GM12878 (cell line): ENCODE results near the gene CEP128. TPM values are rescaled to one million over a fixed set of nuclear protein-coding genes. Genes with fewer than 3 reads are reported as not detected.

ENCODE experiments used
- ATAC-seq: fragments of 200-7000 bp; cut with Tn5 transposase; 3 replicates; pipeline ENCODE4 v1.9.1; 2020; ENCODE audit warnings: mild to moderate bottlenecking, moderate library complexity
- BruUV-seq: library from RNA; stranded (reverse); fragments of 400-500 nt; replicated peaks from 2 replicates; lab custom pipeline; 2021; lab: Mats Ljungman, UMichigan
- CTCF ChIA-PET: fragments of 300-600 bp; sonication (Branson Sonifier 250); formaldehyde crosslinking; extraction: SDS; loops from one replicate; lab custom pipeline; 2021; ENCODE audit warnings: inconsistent platforms; lab: Yijun Ruan, JAX
- POLR2A ChIA-PET: fragments of 350-600 bp; formaldehyde crosslinking; extraction: SDS; loops from one replicate; lab custom pipeline; 2021; ENCODE audit warnings: inconsistent platforms; lab: Charles Lee
- RAD21 ChIA-PET: fragments of 300-600 bp; sonication (Branson Sonifier 250); formaldehyde crosslinking; loops from one replicate; lab custom pipeline; 2023; ENCODE audit warnings: antibody characterized with exemption; ENCODE audit not compliant: unreplicated experiment; lab: Charles Lee
- SMC1A ChIA-PET: fragments of 300-600 bp; sonication (Branson Sonifier 250); formaldehyde crosslinking; loops from one replicate; lab custom pipeline; 2023; ENCODE audit not compliant: unreplicated experiment, uncharacterized antibody; lab: Charles Lee
- DNase-seq: peaks from one replicate; pipeline ENCODE4 v3.0.0-alpha.2; 2011; ENCODE audit warnings: low read depth, low spot score
- FAIRE-seq: peaks from 3 replicates; lab custom pipeline; 2011; peaks lifted over from hg19 to GRCh38; lab: Jason Lieb, UNC
- H2AFZ ChIP-seq: 2 replicates; pipeline ENCODE4 v1.6.0; 2011; ENCODE audit warnings: low read depth, low read length, control low read depth; ENCODE audit not compliant: control insufficient read depth
- H3K27ac ChIP-seq: 2 replicates; pipeline ENCODE4 v1.5.1; 2011; ENCODE audit warnings: control low read depth; ENCODE audit not compliant: control insufficient read depth, insufficient read depth
- H3K27me3 ChIP-seq, 2 experiments: replicated peaks in 1 of 2; 2 replicates each; pipeline versions ENCODE4 v1.6.0 to v1.6.1; 2011; ENCODE audit warnings: low read length in 1 of 2; ENCODE audit not compliant: control insufficient read depth in 2 of 2, insufficient read depth in 2 of 2
- H3K36me3 ChIP-seq, 2 experiments: 2 replicates each; pipeline ENCODE4 v1.5.1; 2011; ENCODE audit warnings: low read length in 1 of 2; ENCODE audit not compliant: control insufficient read depth in 2 of 2, insufficient read depth in 2 of 2
- H3K4me1 ChIP-seq: 2 replicates; pipeline ENCODE4 v1.6.1; 2011; ENCODE audit warnings: mild to moderate bottlenecking, low read length, moderate library complexity, mixed read lengths; ENCODE audit not compliant: control insufficient read depth, insufficient read depth
- H3K4me2 ChIP-seq: 2 replicates; pipeline ENCODE4 v1.6.0; 2011; ENCODE audit warnings: control low read depth; ENCODE audit not compliant: control insufficient read depth, insufficient read depth
- H3K4me3 ChIP-seq: fragments of 200-600 bp; sonication (generic); 2 replicates; pipeline ENCODE4 v1.5.1; 2016
- H3K79me2 ChIP-seq: 2 replicates; pipeline ENCODE4 v1.6.0; 2011; ENCODE audit warnings: low read length; ENCODE audit not compliant: control insufficient read depth, insufficient read depth
- H3K9ac ChIP-seq: 2 replicates; pipeline ENCODE4 v1.8.0; 2011; ENCODE audit warnings: low read length, control low read depth, mixed read lengths; ENCODE audit not compliant: control insufficient read depth, insufficient read depth
- H3K9me3 ChIP-seq: replicated peaks from 3 replicates; pipeline ENCODE4 v1.5.1; 2011; ENCODE audit warnings: mild to moderate bottlenecking, low read length; ENCODE audit not compliant: control insufficient read depth, insufficient read depth
- H4K20me1 ChIP-seq: 2 replicates; pipeline ENCODE4 v1.6.0; 2011; ENCODE audit not compliant: control insufficient read depth, insufficient read depth
- CEBPB ChIP-seq, 2 experiments: fragments of 150-350 bp in 1 of 2; IDR thresholded peaks; 2 replicates each; pipeline ENCODE4 v1.6.1; 2012 to 2014; ENCODE audit warnings: low read depth in 2 of 2, low read length in 2 of 2, borderline replicate concordance in 1 of 2, inconsistent platforms in 1 of 2
- CREB1 ChIP-seq: IDR thresholded peaks from 2 replicates; pipeline ENCODE4 v1.6.1; 2012; ENCODE audit warnings: low read depth, mild to moderate bottlenecking, inconsistent platforms
- CREM ChIP-seq: IDR thresholded peaks from 2 replicates; pipeline ENCODE4 v1.6.1; 2014; ENCODE audit warnings: antibody characterized with exemption, low read depth
- DPF2 ChIP-seq: fragments of 450-650 bp; IDR thresholded peaks from 2 replicates; pipeline ENCODE4 v1.6.1; 2017; ENCODE audit warnings: mild to moderate bottlenecking
- IKZF2 ChIP-seq, 2 experiments: fragments of 450-650 bp; IDR thresholded peaks; 2 replicates each; pipeline ENCODE4 v1.6.1; 2017; ENCODE audit warnings: mild to moderate bottlenecking in 2 of 2, moderate library complexity in 2 of 2
- IRF4 ChIP-seq: IDR thresholded peaks from 2 replicates; pipeline ENCODE4 v1.6.1; 2011; ENCODE audit warnings: low read depth, low read length
- JUNB ChIP-seq: IDR thresholded peaks from 2 replicates; pipeline ENCODE4 v1.6.1; 2016; ENCODE audit warnings: antibody characterized with exemption, mild to moderate bottlenecking
- MEF2A ChIP-seq: IDR thresholded peaks from 2 replicates; pipeline ENCODE4 v1.6.1; 2011; ENCODE audit warnings: low read depth, mild to moderate bottlenecking, low read length, moderate library complexity; ENCODE audit not compliant: insufficient read depth
- MEF2B ChIP-seq: fragments of 450-650 bp; IDR thresholded peaks from 2 replicates; pipeline ENCODE4 v1.6.1; 2018; ENCODE audit warnings: mild to moderate bottlenecking, moderate library complexity; ENCODE audit not compliant: partially characterized antibody, poor library complexity, severe bottlenecking
- MTA2 ChIP-seq: fragments of 450-650 bp; IDR thresholded peaks from 2 replicates; pipeline ENCODE4 v1.6.1; 2016; ENCODE audit warnings: low read depth, mild to moderate bottlenecking, moderate library complexity
- NBN ChIP-seq: fragments of 450-650 bp; IDR thresholded peaks from 2 replicates; pipeline ENCODE4 v1.6.1; 2016
- NFIC ChIP-seq: IDR thresholded peaks from 2 replicates; pipeline ENCODE4 v1.6.1; 2012; ENCODE audit warnings: low read depth, mild to moderate bottlenecking, inconsistent platforms, low read length, moderate library complexity
- PAX5 ChIP-seq: IDR thresholded peaks from 2 replicates; pipeline ENCODE4 v1.6.1; 2011; ENCODE audit warnings: low read depth, low read length, borderline replicate concordance
- PML ChIP-seq: IDR thresholded peaks from 2 replicates; pipeline ENCODE4 v1.6.1; 2012; ENCODE audit warnings: low read length, inconsistent platforms
- SREBF1 ChIP-seq: IDR thresholded peaks from 2 replicates; pipeline ENCODE4 v1.6.1; 2012; ENCODE audit warnings: mild to moderate bottlenecking, low read length
- ZNF24 ChIP-seq: fragments of 450-650 bp; IDR thresholded peaks from 2 replicates; pipeline ENCODE4 v1.6.1; 2017; ENCODE audit warnings: antibody characterized with exemption, mild to moderate bottlenecking
- ZNF274 ChIP-seq: IDR thresholded peaks from one replicate; pipeline ENCODE4 v1.8.0; 2011; ENCODE audit not compliant: insufficient read length, insufficient read depth
- WGBS: methylation state at CpG from one replicate; pipeline ENCODE4 v1.1.6; 2016; ENCODE audit warnings: low lambda C conversion rate; ENCODE audit not compliant: insufficient replicate concordance, insufficient coverage; ENCODE audit errors: missing lambda C conversion rate; 5-methylcytosine and 5-hydroxymethylcytosine counted together
- in situ Hi-C: fragments of 300-500 bp; cut with MboI; formaldehyde crosslinking; loops from 9 replicates; pipeline ENCODE4 v1.14.3; 2018; ENCODE audit warnings: mixed read lengths
- intact Hi-C: fragments of 100-400 bp; cut with micrococcal nuclease; formaldehyde crosslinking; loops from one replicate; pipeline ENCODE4 v1.14.2; 2022; ENCODE audit not compliant: unreplicated experiment
- polyA plus RNA-seq, 11 experiments: library from polyadenylated mRNA; depleted of rRNA in 4 of 11; unstranded in 6 of 11; stranded (reverse) in 5 of 11; fragments of >200 nt; fragmentation: Nextera tagmentation in 4 of 11; fragmentation: Illumina TruSeq in 1 of 11; extraction: Ambion mirVana in 4 of 11; extraction: Trizol in 1 of 11; gene quantifications; 1 replicate in 1 of 11; 2 replicates in 10 of 11; pipeline versions ENCODE4 v1.2.1 to v1.2.3, GENCODE V29; 2011 to 2016; ENCODE audit warnings: inconsistent platforms in 2 of 11, missing spikeins in 2 of 11, low read depth in 1 of 11
- total RNA-seq, 4 experiments: library from RNA; depleted of rRNA in 3 of 4; stranded (reverse); fragments of >200 nt in 3 of 4; fragmentation: Illumina TruSeq in 1 of 4; extraction: Trizol in 1 of 4; gene quantifications; 2 replicates each; pipeline versions ENCODE4 v1.2.1 to v1.2.3, GENCODE V29; 2013 to 2021
- TF ChIP-seq, protein P1 (sequence below): fragments of 450-650 bp; IDR thresholded peaks from 2 replicates; pipeline ENCODE4 v1.6.1; 2017; ENCODE audit warnings: mild to moderate bottlenecking, low read depth, inconsistent platforms; ENCODE audit not compliant: poor library complexity, severe bottlenecking
- TF ChIP-seq, protein P2 (sequence below): fragments of 450-650 bp; IDR thresholded peaks from 2 replicates; pipeline ENCODE4 v1.6.1; 2017; ENCODE audit warnings: low read depth, mild to moderate bottlenecking, moderate library complexity
- TF ChIP-seq, protein P3 (sequence below): fragments of 450-650 bp; IDR thresholded peaks from 2 replicates; pipeline ENCODE4 v1.6.1; 2016; ENCODE audit warnings: mild to moderate bottlenecking

CEP128 gene
- total and polyA plus RNA-seq, 10 of the 15 experiments (the other 5 are each of a cell fraction or from before 2014, with no cell fraction given): 1.1 to 6.7 (median 3.4) TPM

DNA sequence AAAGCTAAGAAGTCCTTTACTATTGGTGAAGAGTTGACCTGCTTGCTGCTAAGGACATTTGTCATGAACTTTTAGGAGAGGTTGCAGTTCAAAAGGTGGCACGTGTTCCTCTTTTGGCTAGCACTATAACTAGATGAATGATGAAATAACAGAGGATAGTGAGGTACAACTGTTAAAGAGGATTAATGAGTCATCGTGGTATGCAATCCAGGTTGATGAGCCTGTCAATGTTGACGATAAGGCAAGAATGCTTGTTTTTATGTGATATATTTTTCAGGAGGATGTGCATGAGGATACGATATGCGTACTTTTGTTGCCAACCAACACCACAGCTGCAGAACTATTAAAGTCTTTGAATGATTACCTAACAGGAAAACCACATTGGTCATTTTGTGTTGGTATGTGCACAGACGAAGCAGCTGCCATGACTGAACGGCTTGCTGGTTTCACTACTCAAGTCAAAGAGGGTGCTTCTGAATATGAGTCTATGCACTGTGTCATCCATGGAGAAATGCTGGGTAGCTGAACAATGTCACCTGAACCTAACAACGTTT, 10.6 kb downstream of the CEP128 start:
- H3K36me3 ChIP-seq: no peaks in the 10 kb centered on the region
- peak overlapping the region; percentile 53 for H3K4me3 ChIP-seq
- peak overlapping the region; percentile 64 for H3K4me2 ChIP-seq
- 0% methylated on average over 8 of the region's 8 CpGs for whole genome bisulfite sequencing
- no TSS peak for BruUV-seq
- POLR2A ChIA-PET: interaction anchor here (0.6 to 1.8 kb wide), 4 partner anchors 9 to 13 kb away, joined by 3 to 9 read pairs (median 3); partner anchors contain the start of gene CEP128
- RAD21 ChIA-PET: interaction anchor here (1.7 to 2.5 kb wide), 2 partner anchors 11 to 28 kb away, joined by 7 read pairs; partner anchors contain the start of gene CEP128
- peaks cover 29% of the 10 kb centered on the region for H3K4me1 ChIP-seq
- peak; percentile 97 for ATAC-seq
- H3K79me2 ChIP-seq: no peaks in the 10 kb centered on the region
- H3K9me3 ChIP-seq: peaks cover 5% of the 10 kb centered on the region; the same call in 2 of the 3 replicates
- no peaks in the 10 kb centered on the region for H4K20me1 ChIP-seq
- FAIRE-seq: peak; percentile 81
- H3K27me3 ChIP-seq: no peaks in the 10 kb centered on the region
- no peak overlapping the region for H3K9ac ChIP-seq
- intact Hi-C loops (loop anchor here (1.0 kb wide), 2 partner anchors 28 to 344 kb away; no protein-coding TSS in a partner anchor), in situ Hi-C loops (no loop called here)
- peak overlapping the region; percentile 7; the same call in 1 of the 2 replicates for H2AFZ ChIP-seq
- DNase-seq: peak; percentile 88
- CTCF ChIA-PET: interaction anchor here (0.8 to 2.0 kb wide), 6 partner anchors 9 to 239 kb away, joined by 3 to 12 read pairs (median 4); no protein-coding TSS in a partner anchor
- SMC1A ChIA-PET: interaction anchor here (1.0 to 3.8 kb wide), 5 partner anchors 11 to 52 kb away, joined by 3 to 30 read pairs (median 4); partner anchors contain the start of gene CEP128
- H3K27ac ChIP-seq: peak overlapping the region; percentile 47; the same call in 1 of the 2 replicates
- TF ChIP-seq JUNB: peak; percentile 67
- peak; percentile 55 to 76; a peak in 3 of 4 replicates for TF ChIP-seq IKZF2 (IDR thresholded peaks at IDR 0.05)
- TF ChIP-seq CREB1: peak; percentile 48
- peak; percentile 76; the same call in 1 of the 2 replicates for TF ChIP-seq MTA2
- no peak for TF ChIP-seq ZNF274
- TF ChIP-seq, protein P1, sequence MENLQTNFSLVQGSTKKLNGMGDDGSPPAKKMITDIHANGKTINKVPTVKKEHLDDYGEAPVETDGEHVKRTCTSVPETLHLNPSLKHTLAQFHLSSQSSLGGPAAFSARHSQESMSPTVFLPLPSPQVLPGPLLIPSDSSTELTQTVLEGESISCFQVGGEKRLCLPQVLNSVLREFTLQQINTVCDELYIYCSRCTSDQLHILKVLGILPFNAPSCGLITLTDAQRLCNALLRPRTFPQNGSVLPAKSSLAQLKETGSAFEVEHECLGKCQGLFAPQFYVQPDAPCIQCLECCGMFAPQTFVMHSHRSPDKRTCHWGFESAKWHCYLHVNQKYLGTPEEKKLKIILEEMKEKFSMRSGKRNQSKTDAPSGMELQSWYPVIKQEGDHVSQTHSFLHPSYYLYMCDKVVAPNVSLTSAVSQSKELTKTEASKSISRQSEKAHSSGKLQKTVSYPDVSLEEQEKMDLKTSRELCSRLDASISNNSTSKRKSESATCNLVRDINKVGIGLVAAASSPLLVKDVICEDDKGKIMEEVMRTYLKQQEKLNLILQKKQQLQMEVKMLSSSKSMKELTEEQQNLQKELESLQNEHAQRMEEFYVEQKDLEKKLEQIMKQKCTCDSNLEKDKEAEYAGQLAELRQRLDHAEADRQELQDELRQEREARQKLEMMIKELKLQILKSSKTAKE: peak; percentile 57
- peak; percentile 65; the same call in 1 of the 2 replicates for TF ChIP-seq IRF4
- TF ChIP-seq CEBPB (IDR thresholded peaks at IDR 0.05; ENCODE audit: borderline replicate concordance in 1 of 2, low read depth in 2 of 2, low read length in 2 of 2): peak in 1 of 2 experiments; percentile 80; a peak in 1 of 4 replicates
- peak; percentile 42 for TF ChIP-seq MEF2B
- peak; percentile 84 for TF ChIP-seq CREM
- TF ChIP-seq PAX5: peak; percentile 91
- no peak for TF ChIP-seq SREBF1
- TF ChIP-seq NFIC: peak; percentile 89
- TF ChIP-seq ZNF24: peak; percentile 50
- 0 out of 2 replicates have a peak, but pooled peaks have one; percentile 24 for TF ChIP-seq DPF2
- TF ChIP-seq, protein P2, sequence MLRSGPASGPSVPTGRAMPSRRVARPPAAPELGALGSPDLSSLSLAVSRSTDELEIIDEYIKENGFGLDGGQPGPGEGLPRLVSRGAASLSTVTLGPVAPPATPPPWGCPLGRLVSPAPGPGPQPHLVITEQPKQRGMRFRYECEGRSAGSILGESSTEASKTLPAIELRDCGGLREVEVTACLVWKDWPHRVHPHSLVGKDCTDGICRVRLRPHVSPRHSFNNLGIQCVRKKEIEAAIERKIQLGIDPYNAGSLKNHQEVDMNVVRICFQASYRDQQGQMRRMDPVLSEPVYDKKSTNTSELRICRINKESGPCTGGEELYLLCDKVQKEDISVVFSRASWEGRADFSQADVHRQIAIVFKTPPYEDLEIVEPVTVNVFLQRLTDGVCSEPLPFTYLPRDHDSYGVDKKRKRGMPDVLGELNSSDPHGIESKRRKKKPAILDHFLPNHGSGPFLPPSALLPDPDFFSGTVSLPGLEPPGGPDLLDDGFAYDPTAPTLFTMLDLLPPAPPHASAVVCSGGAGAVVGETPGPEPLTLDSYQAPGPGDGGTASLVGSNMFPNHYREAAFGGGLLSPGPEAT: peak; percentile 12; the same call in 1 of the 2 replicates
- peak; percentile 63 for TF ChIP-seq NBN
- TF ChIP-seq, protein P3, sequence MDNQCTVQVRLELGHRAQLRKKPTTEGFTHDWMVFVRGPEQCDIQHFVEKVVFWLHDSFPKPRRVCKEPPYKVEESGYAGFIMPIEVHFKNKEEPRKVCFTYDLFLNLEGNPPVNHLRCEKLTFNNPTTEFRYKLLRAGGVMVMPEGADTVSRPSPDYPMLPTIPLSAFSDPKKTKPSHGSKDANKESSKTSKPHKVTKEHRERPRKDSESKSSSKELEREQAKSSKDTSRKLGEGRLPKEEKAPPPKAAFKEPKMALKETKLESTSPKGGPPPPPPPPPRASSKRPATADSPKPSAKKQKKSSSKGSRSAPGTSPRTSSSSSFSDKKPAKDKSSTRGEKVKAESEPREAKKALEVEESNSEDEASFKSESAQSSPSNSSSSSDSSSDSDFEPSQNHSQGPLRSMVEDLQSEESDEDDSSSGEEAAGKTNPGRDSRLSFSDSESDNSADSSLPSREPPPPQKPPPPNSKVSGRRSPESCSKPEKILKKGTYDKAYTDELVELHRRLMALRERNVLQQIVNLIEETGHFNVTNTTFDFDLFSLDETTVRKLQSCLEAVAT: 0 out of 2 replicates have a peak, but pooled peaks have one; percentile 34
- TF ChIP-seq MEF2A: 0 out of 2 replicates have a peak, but pooled peaks have one; percentile 56
- TF ChIP-seq PML: peak; percentile 75; the same call in 1 of the 2 replicates
